Parathyroid adenoma (tissue), 2 donors: ENCODE measurements around the gene CD244.

Source experiments
- H2AFZ ChIP-seq: fragments of 300-600 bp; sonication (generic); one replicate; pipeline ENCODE4 v1.7.0; 2017; ENCODE audit warnings: antibody characterized with exemption, mild to moderate bottlenecking
- H3K27ac ChIP-seq: fragments of 300-600 bp; sonication (generic); one replicate; pipeline ENCODE4 v1.7.0; 2017
- H3K27me3 ChIP-seq: fragments of 300-600 bp; sonication (generic); one replicate; pipeline ENCODE4 v1.7.0; 2017; ENCODE audit warnings: low read length; ENCODE audit not compliant: control insufficient read depth, insufficient read depth
- H3K36me3 ChIP-seq: fragments of 300-600 bp; sonication (generic); one replicate; pipeline ENCODE4 v1.7.0; 2017; ENCODE audit warnings: low read length; ENCODE audit not compliant: control insufficient read depth, insufficient read depth
- H3K4me1 ChIP-seq: fragments of 300-600 bp; sonication (generic); one replicate; pipeline ENCODE4 v1.7.0; 2017; ENCODE audit warnings: control low read depth
- H3K4me2 ChIP-seq: fragments of 300-600 bp; sonication (generic); one replicate; pipeline ENCODE4 v1.7.0; 2017; ENCODE audit warnings: low read length
- H3K4me3 ChIP-seq: fragments of 300-600 bp; sonication (generic); one replicate; pipeline ENCODE4 v1.7.0; 2017; ENCODE audit warnings: low read depth, low read length
- H3K79me2 ChIP-seq: fragments of 300-600 bp; sonication (generic); one replicate; pipeline ENCODE4 v1.7.0; 2017; ENCODE audit warnings: control low read depth
- H3K9ac ChIP-seq: fragments of 300-600 bp; sonication (generic); one replicate; pipeline ENCODE4 v1.7.0; 2017; ENCODE audit warnings: mild to moderate bottlenecking
- H3K9me3 ChIP-seq: fragments of 300-600 bp; sonication (generic); one replicate; pipeline ENCODE4 v1.7.0; 2017; ENCODE audit warnings: low read length; ENCODE audit not compliant: control insufficient read depth
- CTCF ChIP-seq: fragments of 300-600 bp; sonication (generic); IDR thresholded peaks from one replicate; pipeline ENCODE4 v1.7.0; 2017; ENCODE audit warnings: antibody characterized with exemption, mild to moderate bottlenecking
- donor health status: primary hyperparathyroidism.

Gene CD244

GRCh38 chr1:160838888-160839287 is 23.8 kb downstream of the CD244 start:
- H3K27ac ChIP-seq: no peak overlapping the region

GRCh38 chr1:160837558-160838205 is 25.0 kb downstream of the CD244 start:
- Histone ChIP-seq H3K27ac (no peak overlapping the region), H3K27me3 (no peaks in the 10 kb centered on the region)
- no peak for TF ChIP-seq CTCF

More at GRCh38 chr1:160838888-160839287, 23.8 kb downstream of the CD244 start:
- Histone ChIP-seq H3K4me2 (no peak overlapping the region), H3K9me3 (no peaks in the 10 kb centered on the region), H3K4me1 (no peaks in the 10 kb centered on the region), H3K9ac (no peak overlapping the region), H3K36me3 (no peaks in the 10 kb centered on the region), H2AFZ (no peak overlapping the region), H3K27me3 (no peaks in the 10 kb centered on the region), H3K4me3 (no peak overlapping the region), H3K79me2 (no peaks in the 10 kb centered on the region)
- no peak for TF ChIP-seq CTCF

GRCh38 chr1:160836981-160837557 is 25.6 kb downstream of the CD244 start:
- Histone ChIP-seq H3K79me2 (no peaks in the 10 kb centered on the region), H3K27me3 (no peaks in the 10 kb centered on the region), H3K4me2 (no peak overlapping the region), H2AFZ (no peak overlapping the region), H3K4me1 (no peaks in the 10 kb centered on the region), H3K9ac (no peak overlapping the region), H3K27ac (no peak overlapping the region), H3K4me3 (no peak overlapping the region), H3K9me3 (no peaks in the 10 kb centered on the region), H3K36me3 (no peaks in the 10 kb centered on the region)
- no peak for TF ChIP-seq CTCF

More at GRCh38 chr1:160837558-160838205, 25.0 kb downstream of the CD244 start:
- H3K4me3 ChIP-seq: no peak overlapping the region
- no peak overlapping the region for H3K4me2 ChIP-seq
- no peaks in the 10 kb centered on the region for H3K4me1 ChIP-seq
- no peaks in the 10 kb centered on the region for H3K79me2 ChIP-seq
- H3K9ac ChIP-seq: no peak overlapping the region
- H2AFZ ChIP-seq: no peak overlapping the region
- no peaks in the 10 kb centered on the region for H3K9me3 ChIP-seq
- no peaks in the 10 kb centered on the region for H3K36me3 ChIP-seq

- no peaks in the 10 kb centered on the region for H3K36me3 ChIP-seq
- no peaks in the 10 kb centered on the region for H3K79me2 ChIP-seq
- H3K27ac ChIP-seq: no peak overlapping the region
- H3K4me2 ChIP-seq: no peak overlapping the region
- H3K9ac ChIP-seq: no peak overlapping the region
- no peak for TF ChIP-seq CTCF
- no peaks in the 10 kb centered on the region for H3K9me3 ChIP-seq
- H2AFZ ChIP-seq: no peak overlapping the region
- H3K27me3 ChIP-seq: no peaks in the 10 kb centered on the region
- H3K4me3 ChIP-seq: no peak overlapping the region
- H3K4me1 ChIP-seq: no peaks in the 10 kb centered on the region
Measured at GRCh38 chr1:160836561-160836960, 26.1 kb downstream of the CD244 start.

GRCh38 chr1:160835751-160836150 is 26.9 kb downstream of the CD244 start:
- H3K9me3 ChIP-seq: no peaks in the 10 kb centered on the region
- H2AFZ ChIP-seq: no peak overlapping the region
- H3K4me3 ChIP-seq: no peak overlapping the region
- TF ChIP-seq CTCF: no peak
- no peak overlapping the region for H3K27ac ChIP-seq
- no peaks in the 10 kb centered on the region for H3K4me1 ChIP-seq
- no peaks in the 10 kb centered on the region for H3K36me3 ChIP-seq
- H3K9ac ChIP-seq: no peak overlapping the region
- H3K79me2 ChIP-seq: no peaks in the 10 kb centered on the region
- no peak overlapping the region for H3K4me2 ChIP-seq
- no peaks in the 10 kb centered on the region for H3K27me3 ChIP-seq
